HG03342 (cell line): ENCODE results near the gene PEX5L.

Source experiments
- ATAC-seq: cut with Tn5 transposase; IDR thresholded peaks from one replicate; pipeline ENCODE4 v1.9.1; 2021; ENCODE audit warnings: mild to moderate bottlenecking, moderate library complexity; ENCODE audit not compliant: unreplicated experiment

The PEX5L gene

DNA sequence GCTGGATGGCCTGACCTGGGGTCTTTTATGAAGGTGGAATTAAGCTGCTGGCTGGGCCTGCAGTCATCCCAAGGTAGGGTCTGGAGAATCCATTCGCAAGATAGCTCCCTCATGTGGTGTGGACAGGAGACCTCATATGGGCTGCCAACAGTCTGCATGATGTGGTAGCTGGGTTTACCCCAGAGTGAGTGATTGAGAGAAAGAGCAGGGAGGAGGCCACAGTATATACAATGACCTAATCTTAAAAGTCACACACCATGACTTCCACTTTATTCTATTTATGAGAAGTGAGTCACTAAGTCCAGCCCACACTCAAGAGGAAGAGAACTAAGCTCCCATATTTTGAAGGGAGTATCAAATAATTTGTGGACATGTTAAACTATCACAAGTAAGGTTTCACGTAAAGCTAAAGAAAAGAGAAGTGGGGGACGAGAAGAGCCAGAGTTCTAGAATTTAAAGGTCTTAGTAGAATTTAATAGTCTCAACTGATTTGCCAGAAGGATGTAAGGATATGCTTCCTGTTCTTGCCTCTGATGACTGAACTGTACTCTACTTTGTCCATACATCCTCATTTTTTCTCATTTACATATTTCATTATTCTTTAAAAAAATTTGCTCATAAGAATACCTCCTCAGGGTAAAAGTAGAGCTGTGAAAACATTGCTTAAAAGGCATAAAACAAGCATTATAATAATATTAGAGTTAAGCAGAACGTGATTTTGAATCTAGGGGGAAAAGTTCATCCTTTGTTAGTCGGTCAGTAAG, 184.4 kb downstream of the PEX5L start:
- ATAC-seq = peak; percentile 87

DNA sequence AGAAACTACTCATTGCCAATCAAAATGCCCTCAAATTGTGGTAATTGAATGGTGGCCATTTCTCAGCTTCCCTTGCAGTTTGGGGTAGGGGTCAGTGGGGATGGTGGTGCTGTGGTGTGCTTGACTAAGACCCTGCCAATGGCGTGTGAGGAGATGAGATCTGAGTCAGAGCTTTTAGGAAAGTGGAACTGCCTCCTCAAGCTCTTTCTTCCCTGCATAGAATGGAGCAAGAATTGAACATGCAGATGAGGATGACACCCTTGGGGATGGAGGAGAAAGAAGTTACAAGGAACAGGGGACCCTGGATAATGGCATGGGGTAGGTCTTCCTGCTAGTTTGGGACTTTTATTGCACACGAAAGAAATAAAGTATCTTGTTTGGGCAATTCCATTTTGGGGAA, 188.0 kb downstream of the PEX5L start:
- no peak for ATAC-seq

DNA sequence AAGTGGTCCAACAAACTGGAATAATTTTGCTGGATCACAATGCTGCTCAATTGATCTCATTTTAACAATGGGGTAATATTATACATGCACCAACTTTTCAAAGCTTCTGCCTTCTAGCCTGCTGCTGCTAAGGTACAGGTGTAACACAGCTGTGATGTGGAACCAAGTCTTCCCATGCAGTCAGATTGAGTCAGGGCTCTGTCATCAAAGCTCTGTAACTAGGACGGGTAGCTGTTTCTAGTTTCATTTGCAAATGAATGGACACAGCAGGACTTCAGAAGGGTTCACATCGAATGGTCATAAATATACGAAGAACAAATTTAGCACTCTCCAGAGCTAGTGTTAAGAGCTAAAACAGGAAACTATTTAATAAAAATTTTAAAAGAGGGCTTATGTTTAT, 194.7 kb downstream of the PEX5L start:
- no peak for ATAC-seq

DNA sequence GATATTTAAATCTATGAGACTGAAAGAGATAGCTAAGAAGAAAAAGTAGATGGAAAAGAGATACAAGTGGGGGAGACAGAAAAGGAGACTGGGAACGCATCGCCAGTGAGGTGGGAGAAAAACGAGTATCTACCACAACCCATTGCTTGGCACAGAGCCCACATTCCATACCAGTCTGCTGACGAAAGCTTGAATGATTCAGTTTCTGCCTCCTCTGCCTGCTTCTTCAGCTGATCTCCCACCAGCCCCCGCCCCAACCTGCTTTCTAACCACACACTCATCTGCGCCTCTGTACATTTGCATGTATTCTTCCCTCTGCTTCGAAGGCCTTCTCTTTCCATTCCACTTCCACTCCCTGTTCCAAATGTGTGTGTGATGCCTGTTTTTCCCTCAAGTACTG, 195.8 kb downstream of the PEX5L start:
- no peak for ATAC-seq

DNA sequence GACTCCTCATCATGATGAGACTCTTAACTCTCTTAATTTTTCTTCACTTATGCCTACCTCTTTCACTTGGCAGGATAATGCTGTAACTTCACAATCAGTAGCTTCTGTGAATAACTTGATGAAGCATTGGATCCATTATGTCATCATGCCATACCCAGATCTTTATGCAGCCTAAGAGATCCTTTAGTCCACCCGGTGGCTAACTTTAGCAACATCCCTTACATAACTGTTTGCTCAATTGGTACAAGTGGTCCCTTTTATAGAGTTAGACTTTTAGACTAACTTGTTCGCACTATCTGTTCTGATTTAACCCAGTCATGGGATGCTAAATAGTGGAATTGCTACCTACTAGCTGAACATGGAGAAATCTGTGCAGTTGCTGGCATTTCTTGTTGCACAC, 199.4 kb downstream of the PEX5L start:
- ATAC-seq = no peak

DNA sequence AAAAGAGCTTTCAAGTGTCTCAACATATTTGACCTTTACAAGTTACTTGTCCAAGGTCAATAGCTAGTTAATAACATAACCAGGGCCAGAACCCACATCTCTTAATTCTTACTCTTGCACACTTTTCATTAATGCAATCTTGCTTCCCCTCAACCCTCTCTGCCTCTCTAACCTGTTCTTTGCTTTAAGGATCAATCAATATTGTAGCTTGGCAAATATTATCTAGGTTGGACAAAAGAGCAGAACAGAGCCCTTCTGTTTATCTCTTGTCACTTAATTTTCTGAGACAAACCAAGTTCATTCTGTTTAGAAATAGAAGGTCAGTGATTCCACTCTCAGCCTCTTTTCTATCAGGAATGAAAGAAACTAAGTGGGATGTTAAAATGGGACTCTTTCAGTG, 203.4 kb downstream of the PEX5L start:
- ATAC-seq = no peak

DNA sequence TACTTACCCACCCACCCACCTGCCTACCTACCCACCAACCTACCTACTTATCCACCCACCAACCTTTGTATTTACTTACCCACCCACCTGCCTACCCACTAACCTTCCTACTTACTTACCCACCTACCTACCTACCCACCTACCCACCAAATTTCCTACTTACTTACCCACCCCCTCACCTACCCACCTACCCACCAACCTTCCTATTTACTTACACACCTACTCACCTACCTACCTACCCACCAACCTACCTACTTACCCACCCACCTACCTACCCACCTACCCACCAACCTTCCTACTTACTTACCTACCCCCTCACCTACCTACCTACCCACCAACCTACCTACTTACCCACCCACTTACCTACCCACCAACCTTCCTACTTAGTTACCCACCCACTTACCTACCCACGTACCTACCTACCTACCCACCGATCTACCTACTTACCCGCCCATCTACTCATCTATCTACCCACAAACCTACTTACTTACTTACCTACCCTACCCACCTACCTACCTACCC, 204.3 kb downstream of the PEX5L start:
- no peak for ATAC-seq

DNA sequence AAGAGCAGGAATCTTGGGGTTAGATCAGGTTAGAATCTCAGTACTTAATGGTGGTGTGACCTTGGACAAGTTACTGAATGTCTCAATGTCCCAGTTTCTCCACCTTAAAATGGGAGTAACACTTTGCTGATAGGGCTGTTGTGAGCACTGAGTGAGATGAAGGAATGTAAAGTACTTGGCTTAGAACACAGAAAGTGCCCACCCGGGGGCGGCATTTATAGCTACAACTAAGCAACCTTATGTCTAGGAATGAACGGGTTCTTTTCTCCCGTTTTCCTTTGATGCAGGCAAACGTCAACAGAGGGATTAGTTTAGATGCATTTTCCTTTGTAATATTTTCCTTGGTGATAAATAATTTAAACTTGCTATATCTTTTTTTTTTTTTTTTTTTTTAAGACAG, 207.3 kb downstream of the PEX5L start:
- ATAC-seq = no peak

DNA sequence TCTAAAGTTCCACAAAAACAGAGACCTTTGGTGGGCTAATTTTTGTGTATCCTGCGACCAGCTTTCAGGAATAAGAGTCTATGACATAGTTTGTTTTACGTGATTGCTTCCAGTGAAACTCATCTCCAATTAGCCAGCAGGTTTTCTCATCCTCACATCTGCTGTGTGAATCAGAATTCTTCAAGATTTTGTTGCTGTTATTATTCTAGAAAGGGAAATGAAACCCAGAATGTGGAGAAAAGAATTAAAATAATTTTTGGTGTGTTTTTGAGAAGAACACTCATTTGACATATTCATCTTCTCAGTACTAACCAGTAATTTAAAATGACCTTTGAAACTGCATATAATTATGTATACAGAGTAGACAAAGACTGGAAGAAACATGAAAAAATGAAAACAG, 208.0 kb downstream of the PEX5L start:
- ATAC-seq = no peak

DNA sequence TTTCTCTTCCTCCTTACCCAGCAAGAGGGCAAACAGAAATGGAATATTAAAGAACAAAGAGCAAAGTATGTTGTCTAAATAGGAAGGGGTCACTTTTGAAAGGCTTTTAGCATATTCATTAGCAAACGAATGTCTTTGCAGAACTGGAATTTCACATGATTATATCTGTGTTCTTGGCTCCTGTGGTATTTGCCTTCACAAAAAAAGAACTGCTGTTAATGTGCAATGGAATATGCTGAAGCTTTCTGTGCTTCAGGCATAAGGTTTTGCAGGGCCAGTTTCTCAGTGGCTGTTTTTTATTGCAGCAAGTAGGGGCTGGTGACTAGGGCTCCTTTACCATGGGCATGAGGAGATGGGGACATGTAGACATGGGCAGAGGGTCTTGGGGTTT, 210.5 kb downstream of the PEX5L start:
- ATAC-seq = no peak

DNA sequence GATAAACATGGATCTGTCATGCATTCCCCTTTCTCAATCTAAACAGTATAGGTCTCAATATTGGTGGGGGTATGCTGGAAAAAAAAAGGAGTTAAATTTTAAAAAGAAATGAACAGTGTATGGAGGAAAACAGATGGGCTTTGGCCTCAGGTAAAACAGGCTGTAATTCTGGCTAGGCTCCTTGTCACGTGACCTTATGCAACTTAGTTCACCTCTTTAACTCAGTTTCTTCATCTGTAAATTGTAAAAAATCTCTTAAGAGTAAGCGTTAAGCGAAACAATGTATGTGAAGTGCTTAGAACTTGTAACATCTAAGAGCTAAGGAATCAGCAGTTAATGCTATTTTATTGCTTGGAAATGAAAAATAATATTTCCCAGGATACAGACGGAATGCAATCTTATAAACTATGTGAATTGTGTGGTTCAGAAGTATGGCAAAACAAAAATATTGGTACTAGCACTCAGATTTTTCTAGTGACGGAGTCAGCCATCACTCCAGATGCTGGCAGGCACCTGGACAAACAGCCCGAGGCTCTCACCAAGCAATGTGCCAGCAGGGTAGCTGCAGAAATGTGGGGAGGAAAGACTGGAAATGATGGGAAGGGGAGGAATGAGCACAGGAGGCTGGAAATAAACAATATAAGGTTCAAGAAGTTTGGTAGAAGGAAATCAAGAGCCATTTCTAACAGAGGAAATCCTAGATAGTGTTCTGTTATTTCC, 211.1 kb downstream of the PEX5L start:
- ATAC-seq = no peak

DNA sequence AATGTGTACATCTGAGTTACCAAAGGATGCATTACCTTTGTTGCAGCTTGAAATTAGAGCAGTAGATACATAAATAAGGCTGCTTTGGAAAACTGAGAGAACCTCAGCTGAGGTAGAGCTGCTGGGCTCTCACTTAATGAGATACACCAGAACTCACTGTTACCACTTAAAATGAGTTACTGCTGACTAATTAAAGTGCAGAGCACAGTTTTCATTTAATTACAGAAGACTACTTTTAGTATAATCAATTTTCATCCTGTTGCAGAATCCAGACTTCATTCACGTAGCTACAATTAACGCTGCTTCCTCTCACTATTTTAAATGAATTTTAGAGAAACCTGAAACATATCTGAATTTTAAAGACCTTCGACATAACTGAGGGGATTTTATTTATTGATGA, 214.4 kb downstream of the PEX5L start:
- ATAC-seq = no peak

DNA sequence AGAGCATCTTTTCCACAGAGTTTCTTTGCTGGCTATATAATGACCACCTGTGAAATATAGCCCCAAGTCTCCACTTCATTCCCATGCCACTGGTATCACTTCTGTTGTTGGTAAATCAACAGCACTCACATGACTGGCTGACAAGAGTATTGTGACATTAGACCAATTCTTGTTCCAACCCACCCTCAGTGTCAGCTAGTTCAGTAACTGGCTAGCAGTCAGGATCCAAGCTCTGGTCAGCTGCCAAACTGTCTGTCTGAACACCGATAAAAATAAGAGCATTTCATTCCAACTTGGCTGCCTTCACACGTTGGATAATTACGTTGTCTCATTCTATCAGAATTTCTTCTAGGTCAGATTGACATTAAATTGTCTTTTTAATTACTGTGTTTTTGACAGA, 217.4 kb downstream of the PEX5L start:
- ATAC-seq = no peak

DNA sequence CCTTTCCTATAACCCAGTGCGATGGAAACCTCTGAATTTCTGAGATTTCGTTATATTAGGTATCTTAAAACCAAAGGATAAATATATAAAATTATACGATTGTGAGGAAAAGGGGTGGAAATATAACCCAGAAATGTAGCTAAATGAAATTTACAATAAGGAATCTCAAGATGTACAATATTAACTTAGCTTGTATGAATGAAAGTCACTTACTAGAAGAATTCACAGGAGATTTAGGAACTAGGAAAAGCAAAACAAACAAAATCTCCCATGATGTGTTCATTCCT, 224.7 kb downstream of the PEX5L start:
- ATAC-seq = no peak

DNA sequence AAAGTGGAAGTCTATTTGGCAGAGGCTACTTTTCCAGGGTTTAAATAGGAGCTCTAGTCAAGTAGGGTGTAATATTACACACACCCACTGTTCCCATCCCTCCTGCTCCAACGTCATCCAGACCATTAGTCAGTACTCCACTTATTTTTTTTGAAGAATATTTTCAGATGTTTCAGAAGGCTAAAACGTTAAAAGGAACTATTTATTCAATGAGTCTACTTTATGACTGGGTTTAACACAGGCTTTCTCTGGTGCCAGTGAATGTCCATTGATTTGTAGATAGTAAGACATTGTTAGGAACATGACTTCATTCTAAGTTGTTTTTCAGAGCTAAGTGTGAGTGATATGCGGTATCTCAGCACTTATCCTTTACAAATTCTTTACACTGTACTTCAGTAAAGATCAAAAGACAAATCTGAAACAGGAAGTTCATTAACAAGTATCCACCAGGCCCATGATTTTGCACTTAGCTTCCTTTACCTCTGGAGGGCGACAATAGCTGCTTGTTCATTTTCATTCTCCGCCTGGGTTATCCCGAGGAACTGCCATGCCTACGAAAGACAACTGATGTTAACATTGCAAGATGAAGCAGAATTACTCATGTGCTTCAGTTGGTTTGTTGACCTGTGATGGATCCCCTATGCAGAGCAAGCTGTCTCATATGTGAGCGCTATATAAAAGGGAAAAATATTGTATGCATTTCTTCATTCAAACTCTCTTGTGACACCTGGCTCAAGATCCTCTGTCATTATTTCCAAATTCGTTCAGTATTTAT, 225.2 kb downstream of the PEX5L start:
- ATAC-seq = peak; percentile 93

DNA sequence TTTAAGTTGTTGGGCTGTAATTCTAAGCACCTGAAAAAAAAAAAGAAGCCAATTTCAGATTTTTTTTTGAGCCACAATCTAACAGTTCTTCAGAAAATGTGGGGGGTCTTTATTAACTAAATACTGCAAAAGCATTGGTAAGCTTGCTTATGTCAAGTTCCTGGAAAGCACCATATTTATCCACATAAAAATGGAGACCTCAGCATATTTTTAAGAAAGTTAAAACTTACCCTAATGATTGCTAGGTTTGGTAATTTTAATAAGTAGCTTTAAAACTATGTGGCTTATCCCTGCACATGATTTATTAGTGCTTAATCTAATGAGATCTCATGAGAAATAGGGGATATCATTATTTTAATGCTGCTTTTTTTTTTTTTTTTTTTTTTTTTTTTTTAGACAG, 227.1 kb downstream of the PEX5L start:
- no peak for ATAC-seq

DNA sequence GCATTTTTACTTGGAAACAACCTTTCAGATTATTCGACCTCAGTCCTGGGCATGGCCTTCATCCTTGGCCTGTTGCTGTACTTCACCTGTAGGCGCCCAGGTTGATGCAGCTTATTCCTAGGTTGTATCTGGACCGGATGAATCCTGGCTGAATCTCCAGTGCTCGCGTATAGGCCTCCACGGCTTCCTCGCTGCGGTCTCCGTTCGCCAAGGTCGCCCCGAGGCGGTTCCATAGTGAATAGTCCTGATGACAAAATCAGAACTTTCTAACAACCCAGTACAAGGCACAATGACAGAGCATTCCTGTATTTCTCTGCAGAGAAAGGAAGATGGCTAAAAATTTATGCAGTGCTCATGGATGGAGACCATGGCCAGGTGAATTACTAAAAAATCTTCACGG, 229.1 kb downstream of the PEX5L start:
- no peak for ATAC-seq

DNA sequence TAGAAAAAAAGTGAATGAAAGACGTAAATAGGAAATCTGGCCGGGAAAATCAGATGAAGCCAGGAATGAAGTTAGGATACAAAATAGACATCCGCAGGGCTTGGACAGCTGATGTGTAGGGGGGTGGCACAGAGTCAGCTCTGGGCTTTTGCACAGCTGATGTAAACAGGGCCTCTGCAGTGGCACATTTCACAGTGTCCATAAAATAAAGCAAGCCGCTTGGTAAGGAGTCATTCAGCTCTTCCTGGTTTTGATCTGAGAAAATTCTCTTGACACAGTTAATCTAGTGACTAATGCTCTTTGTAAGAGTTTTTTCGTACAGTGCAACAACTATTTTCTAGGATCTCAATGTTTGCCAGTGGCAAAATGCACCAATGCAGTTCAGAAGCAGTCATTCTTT, 230.6 kb downstream of the PEX5L start:
- ATAC-seq = no peak

DNA sequence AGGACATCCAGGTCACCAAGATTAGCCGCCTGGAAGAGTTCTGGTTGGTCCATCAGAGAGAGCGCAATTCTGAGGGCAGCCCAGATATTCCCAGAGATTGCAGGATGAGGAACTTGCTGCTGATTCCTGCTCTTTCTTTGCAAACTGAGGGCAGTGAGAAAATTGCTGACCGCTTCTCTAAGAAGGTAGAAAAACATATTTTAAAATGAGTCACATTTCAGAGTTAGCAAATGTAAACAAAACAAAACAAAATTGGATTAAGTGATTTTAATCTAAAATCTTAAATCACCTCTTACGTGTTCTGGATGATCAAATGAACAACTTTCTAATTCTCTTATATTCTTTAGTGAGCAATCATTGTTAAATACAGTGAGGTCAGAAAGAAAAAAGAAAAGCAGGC, 234.9 kb downstream of the PEX5L start:
- no peak for ATAC-seq

DNA sequence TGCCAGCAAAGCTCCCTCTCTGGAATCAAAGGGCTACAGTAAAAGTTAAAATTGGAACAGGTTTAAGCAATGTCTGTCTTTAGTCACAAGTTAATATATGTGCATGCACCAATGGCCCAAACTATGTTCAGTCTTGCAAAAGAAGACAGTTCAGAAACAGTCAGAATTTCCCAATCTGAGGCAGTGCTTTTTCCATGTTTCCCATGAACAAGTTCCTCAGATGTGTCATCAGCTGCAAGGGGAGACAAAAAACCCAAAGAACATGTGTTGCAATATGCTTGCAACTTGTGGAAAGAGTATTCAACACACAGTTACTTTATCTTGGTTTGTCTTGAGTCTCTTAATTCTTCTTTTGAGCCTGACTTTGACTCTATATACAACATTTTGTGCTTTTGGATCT, 235.5 kb downstream of the PEX5L start:
- ATAC-seq = no peak

DNA sequence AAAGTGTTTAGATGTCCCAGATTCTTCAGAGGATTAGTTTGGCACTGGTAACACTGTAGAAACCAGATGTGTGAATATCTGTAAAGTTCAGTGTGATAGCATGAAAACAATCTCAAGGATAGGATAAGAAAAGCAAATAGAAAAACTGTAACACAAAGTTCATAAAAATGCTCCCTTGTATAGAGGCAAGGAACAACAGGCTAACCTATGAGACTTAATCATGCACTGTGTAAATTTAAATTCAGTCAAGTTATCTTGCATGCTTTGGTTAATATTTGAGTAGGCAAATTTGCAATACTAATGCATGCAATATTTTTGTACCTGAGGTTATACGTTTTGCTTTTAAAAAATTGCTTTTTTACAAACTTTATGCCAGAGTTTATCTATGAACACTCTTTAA, 239.5 kb downstream of the PEX5L start:
- ATAC-seq = no peak

DNA sequence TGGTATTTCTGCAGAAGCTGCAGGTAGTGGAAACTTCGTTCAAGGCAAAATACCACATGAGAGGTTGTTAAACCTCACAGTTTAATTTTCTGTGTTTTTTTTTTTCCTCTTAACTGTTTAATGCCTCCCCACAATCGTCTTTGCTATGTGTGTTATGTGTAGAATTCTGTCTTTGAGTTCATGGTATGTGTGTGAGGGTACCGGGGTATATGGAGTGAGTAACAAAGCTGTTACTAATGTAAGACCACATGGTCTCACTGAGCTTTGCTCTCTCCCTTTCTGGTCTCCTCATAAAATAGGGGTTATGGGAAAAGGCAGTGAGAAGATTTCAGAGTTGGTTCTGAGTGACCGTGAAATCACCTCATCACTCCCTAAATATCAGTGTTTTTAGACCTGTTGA, 240.3 kb downstream of the PEX5L start:
- no peak for ATAC-seq
